GM18951 (cell line): ENCODE measurements around the gene MSANTD3.
"Not testable (repeated sequence)": the region's sequence is repeated elsewhere in the genome, so short reads cannot be mapped to it uniquely, and the experiment has no call there.

ENCODE experiments used
- POLR2A ChIP-seq: IDR thresholded peaks from 4 replicates; pipeline ENCODE4 v1.6.1; 2011; ENCODE audit warnings: mild to moderate bottlenecking; ENCODE audit not compliant: insufficient read length, insufficient read depth; ENCODE audit errors: extremely low read depth
- in situ Hi-C: fragments of 300-500 bp; cut with MboI; formaldehyde crosslinking; loops from one replicate; pipeline ENCODE4 v1.12.0; 2022; ENCODE audit warnings: low sequenced_read_pairs, mixed read lengths, inconsistent platforms; ENCODE audit not compliant: unreplicated experiment

MSANTD3 gene

DNA sequence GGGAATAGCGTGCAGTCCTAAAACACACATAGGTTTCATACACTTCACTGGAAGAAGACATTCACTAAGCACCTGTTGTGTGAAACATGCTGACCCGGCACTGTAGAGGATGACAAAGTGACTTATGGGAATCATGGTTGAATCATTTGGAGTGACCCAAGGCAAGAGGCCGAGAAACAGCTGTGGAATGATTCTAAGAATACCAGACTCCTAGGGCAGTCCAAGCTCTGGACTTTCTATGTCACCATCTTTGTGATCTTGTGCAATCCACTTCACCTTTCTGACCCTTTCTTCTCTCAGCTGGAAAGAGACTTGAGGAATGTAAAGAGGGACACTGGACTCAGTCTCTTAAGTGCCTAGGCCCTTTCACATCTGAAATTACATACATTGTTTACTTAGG, 13.1 kb downstream of the MSANTD3 start:
- TF ChIP-seq POLR2A, result no peak
- in situ Hi-C loops, result no loop called here

DNA sequence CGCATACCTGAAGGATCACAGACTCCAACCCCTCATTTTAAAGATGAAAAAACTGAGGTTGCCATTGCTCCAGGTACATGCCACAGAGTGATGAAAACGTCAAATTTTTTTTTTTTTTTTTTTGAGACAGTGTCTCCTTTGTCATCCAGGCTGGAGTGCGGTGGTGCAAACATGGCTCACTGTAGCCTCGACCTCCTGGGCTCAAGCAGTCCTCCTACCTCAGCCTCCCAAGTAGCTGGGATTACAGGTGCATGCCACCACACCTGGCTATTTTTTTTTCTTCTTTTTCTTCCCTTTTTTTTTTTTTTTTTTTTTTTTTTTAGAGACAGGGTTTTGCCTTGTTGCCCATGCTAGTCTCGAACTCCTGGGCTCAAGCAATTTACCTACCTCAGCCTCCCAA, 13.5 kb downstream of the MSANTD3 start:
- in situ Hi-C loops, result not testable (repeated sequence)

DNA sequence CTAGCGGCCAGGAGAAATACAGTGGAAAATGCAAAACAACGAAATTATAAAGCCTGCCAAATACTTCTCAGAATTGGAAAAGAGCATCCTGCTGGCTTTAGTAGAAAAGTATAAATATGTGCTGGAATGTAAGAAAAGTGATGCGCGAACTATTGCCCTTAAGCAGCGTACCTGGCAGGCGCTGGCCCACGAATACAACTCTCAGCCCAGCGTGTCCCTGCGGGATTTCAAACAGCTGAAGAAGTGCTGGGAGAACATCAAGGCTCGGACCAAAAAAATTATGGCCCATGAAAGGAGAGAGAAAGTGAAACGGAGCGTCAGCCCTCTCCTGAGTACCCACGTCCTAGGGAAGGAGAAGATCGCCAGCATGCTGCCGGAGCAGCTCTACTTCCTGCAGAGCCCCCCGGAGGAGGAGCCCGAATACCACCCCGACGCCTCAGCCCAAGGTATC, 15.0 kb downstream of the MSANTD3 start:
- in situ Hi-C loops, result no loop called here
- no peak for TF ChIP-seq POLR2A

DNA sequence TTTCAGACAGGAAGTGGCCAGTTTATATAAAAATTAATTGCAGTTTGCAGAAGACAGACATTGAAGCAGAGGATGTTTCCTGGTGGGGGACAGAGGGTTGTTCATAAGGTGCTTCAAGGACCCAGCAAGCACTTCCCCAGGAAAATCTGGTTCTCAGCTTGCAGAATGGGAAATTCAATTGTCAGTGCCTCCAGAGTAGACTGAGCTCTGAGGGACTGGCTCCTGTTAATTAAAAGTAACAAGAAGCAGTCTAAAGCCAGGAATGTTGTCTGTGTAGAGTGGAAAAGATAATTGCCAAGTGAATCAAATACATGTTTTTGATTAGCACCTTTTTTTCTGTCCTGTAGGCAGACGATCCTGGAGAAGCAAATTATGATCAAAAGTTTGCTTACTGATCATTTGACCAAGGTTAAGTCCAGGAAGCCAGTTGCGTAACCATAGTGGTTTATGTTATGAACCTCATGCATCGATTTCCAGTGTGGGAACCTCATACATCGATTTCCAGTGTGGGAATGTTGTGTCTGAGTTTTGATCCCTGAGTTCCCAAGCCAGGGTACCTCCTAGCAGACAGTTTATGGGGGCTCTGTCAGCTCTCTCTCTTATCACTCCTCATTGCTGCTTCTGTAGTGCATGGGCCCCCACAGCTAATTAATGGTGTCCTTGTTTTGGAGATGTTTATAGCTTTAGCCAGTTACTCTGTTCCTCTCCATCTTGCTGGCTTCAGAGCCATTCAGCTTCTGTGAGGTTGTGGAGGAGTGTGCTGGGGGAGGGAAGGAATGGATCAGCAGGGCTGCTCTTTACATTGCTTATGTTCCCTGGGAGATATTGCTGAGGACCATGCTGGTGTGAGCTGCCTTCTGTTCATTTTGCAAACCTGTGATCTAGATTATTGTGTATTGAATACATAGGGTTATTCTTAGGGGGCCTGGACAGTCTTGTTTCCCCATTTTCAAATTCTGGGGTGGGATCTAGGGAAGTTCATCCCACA, 17.1 kb downstream of the MSANTD3 start:
- in situ Hi-C loops, result no loop called here
- TF ChIP-seq POLR2A, result no peak

DNA sequence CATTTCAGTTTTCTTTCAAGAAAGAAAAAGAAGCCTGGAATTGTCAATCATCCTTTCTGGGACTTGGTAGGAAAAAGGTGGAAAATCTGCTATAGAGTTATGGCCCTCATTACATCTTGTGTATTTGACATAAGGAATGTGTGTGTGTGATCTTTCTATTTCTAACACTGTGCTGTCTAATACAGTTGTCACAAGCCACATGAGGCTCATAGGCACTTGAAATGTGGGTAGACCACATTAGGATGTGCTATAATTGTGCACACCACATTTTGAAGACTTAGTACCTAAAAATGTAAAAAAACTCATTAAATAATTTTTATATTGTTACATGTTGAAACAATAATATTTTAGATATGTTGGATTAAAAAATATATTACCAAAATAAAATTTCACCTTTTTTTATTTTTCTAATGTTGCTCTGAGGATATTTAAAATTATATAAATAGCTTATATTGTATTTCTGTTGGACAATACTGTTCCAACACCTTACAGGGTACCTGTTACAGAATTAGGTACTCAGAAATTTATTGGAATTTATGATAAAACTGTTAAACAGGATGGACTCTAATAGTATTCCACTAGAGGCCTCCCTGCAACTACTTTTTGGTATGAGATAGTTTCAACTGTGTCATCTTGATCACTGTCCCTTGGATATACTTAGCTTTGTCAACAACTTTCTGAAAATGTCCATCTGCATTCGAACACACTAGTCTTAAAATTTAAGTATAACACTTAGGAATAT, 18.4 kb downstream of the MSANTD3 start:
- no peak for TF ChIP-seq POLR2A
- in situ Hi-C loops, result no loop called here

DNA sequence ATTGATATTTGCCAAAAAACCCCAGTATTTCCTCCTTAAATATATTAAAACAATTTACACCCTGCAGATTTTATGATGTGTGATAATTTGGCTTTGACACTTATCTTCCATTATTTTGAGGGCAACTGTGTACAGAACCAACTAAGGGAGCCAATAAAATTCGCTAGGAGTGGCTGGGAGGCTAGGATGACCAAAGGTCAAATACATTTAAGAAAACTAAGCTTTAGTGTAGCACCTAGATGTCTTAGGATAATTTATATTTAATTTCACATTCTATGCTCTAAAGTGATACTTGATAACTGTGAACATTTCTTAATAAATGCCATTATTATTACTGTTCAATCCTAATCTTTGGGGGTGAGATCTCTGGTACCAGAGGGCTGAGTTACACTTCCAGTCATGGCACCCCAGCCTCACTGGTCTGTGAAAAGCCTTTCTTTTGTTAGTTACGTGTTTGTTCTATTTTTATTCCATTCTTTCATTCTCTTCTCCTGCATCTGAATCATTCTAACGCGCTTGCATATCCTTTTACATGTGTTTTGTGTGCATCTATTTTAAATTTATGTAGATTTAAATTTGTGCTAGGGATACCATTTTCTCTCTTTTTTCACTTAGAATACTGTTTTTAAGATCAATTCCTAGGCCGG, 19.1 kb downstream of the MSANTD3 start:
- no peak for TF ChIP-seq POLR2A
- in situ Hi-C loops, result no loop called here

DNA sequence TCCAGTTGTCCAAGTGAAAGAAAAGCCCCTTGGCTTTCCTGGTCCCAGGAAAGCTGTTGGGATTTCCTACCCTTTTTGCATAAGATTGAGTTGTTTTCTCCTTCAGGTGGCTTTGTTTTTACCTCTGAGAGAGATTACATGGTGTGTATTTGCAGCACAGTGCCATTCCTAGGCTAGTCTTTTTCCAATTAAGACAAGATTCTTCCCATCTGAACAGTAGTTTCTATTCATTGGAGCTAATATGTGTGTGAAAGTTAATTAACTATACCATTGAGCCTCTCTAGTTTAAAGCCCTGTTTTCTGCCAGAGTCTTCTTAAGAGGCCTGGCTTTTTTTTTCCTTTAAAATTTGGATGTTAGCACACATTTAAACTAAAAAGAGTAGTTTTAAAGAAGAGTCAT, 20.1 kb downstream of the MSANTD3 start:
- TF ChIP-seq POLR2A, result no peak
- in situ Hi-C loops, result no loop called here

DNA sequence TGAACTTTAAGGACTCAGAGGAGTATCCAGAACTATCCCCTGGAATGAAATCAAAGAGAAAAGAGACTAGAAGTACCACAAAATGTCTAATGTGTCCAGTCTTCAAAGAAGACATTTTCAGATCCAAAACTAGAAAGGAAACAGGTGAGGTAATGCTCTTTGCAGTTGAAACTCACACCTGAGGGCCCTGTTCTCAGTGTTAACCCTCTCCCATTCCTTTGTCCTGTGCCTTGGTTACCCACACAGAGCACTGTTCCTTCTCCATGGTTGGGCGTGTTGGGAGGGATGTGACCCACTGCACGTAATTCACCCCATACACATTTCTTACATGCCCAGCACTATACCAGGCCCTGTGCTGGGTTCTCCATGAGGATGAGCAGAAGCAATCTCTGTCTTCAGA, 21.3 kb downstream of the MSANTD3 start:
- no peak for TF ChIP-seq POLR2A
- in situ Hi-C loops, result no loop called here

DNA sequence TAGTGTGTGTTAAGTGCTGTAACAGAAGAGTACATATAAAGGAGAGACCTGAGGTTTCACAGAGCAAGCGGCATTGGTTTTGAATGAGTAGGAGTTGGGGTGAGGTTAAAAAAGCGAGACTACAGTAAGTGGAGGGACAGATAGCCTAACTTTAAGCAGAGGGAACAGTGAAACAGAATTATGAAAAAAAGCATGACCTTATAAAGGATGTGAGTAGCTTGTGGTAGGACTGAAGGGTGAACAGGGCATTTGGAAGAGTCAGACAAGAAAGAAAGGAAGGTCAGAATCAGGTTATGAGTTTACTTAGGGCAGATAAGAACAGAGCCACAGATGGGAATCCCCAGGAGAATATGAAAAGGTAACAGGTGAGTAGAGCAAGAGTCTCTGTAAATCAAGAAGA, 22.5 kb downstream of the MSANTD3 start:
- in situ Hi-C loops, result no loop called here
- TF ChIP-seq POLR2A, result no peak

DNA sequence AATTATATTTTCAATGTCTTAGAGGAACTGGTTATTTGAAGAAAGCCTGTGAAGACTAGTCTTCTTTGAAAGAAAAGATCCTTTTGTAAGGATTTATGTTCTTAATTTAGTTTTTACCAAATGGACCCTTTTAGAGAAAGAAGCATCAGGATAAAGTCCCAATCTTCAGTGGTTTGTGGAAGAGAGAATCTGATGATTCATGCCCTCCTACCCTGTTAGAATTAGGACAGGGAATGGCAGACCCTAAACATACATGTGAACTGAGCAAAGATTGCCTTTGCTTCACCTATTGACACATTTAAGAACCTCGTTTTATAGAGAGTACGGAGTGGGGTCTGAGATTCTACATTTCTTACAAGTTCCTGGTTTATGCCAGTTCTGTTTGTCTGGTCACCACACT, 26.0 kb downstream of the MSANTD3 start:
- no peak for TF ChIP-seq POLR2A
- in situ Hi-C loops, result no loop called here

DNA sequence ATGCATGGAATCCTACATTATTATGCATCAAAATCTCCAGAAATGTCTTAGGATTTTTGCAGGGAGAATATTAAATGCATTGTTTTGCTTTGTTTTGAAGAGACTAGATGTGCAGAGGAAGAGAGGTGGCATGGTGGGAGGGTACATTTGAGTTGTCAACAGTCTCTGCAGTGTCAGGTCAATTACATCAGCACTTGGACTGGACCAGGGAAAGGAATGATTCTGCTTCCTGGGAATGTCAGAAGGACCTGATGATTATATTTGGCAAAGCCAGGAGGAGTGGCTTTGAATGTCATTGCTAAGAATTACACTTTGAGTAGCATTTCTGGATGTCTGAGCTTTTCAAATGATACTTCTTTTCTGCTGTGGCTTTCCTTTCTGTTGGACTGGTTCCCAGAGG, 28.5 kb downstream of the MSANTD3 start:
- TF ChIP-seq POLR2A, result no peak
- in situ Hi-C loops, result no loop called here

DNA sequence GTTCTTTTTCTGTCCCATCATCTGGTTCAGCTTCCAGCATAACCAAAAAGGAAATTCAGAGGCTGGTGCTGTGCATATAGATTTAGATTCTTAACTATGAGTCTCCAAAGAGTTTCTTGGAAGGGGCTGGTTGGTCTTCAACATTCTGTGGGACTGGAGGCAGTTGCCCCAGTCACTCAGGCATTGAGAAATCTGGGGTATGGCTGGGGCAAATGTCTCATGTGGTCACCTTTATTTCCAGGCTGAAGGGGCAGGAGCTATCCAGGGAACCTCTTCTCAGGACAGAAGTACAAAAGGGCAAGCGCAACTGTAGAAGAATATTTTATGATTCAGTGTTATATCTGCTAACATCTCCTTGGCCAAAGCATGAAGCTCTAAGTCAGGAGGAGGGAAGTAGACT, 30.6 kb downstream of the MSANTD3 start:
- no peak for TF ChIP-seq POLR2A
- in situ Hi-C loops, result no loop called here

DNA sequence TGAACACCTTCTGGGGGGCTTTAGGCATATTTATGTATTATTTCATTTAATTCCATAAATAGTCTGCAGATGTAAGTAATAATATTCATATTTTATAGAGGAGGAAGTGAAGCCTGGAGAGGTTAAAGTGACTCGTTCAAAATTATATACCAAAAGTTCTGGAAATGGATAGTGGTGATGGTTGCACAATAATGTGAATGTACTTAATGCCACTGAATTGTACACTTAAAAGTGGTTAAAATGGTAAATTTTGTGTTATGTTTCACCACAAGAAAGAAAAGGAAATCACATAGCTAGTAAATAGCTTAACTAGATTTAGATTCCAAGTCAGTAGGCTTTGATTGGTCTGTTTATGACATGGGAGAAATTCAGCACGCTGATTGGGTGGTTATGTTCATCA, 33.0 kb downstream of the MSANTD3 start:
- no peak for TF ChIP-seq POLR2A
- in situ Hi-C loops, result no loop called here

DNA sequence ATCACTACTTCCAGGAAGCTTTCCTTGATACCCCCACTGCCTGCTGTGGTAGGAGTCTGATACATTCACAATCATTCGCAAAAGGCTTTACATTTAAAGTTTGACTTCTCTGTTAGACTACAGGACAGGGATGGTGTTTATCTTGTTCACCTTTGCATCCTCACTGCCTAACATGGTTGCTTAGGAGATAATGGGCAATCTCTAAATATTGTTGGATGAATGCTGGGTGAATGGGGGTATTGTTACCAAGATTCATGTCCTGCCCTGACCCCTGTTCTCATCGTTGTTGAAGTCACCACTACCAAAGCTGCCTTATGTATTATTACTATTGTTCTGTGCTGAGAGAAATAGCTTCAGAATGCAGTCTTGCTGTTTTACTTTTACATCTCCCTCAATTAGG, 38.3 kb downstream of the MSANTD3 start:
- in situ Hi-C loops, result no loop called here

DNA sequence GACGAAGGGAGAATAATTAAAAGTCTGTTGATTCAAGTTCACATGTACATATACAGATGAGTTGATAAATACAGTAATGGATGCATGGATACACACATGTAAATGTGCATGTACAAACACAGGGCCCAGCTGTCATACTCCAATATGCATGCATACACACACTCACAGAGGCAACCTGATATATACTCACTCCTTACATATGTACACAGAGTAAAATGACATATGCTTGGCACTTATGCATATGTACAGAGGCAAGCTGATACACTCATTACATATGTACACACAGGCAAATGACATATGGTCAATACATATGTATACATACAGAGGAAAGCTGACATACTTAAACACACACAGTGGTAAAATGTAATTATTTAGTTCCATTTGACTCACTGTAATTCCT, 38.8 kb downstream of the MSANTD3 start:
- in situ Hi-C loops, result no loop called here
- no peak for TF ChIP-seq POLR2A

More for the DNA sequence above, 38.3 kb downstream of the MSANTD3 start:
- TF ChIP-seq POLR2A, result no peak
